Cardiac fibroblast (primary cell): ENCODE results near the gene PCTP.
A peak's percentile ranks its signal among the peaks of the same experiment; 100 is the strongest.

Experiments
- DNase-seq, 2 donors: peaks; one replicate each; pipeline versions ENCODE4 v3.0.0 to v3.0.0-alpha.2; 2010; ENCODE audit warnings: low read depth in 2 of 2
- H3K4me3 ChIP-seq, 2 donors: replicated peaks in 1 of 2; 1 replicate in 1 of 2; 2 replicates in 1 of 2; pipeline ENCODE4 v1.5.1; 2011; ENCODE audit warnings: low read depth in 2 of 2, low read length in 2 of 2, mild to moderate bottlenecking in 2 of 2, moderate library complexity in 1 of 2
- CTCF ChIP-seq: IDR thresholded peaks from one replicate; pipeline ENCODE4 v1.5.1; 2011; ENCODE audit warnings: low read depth, mild to moderate bottlenecking, low read length, inconsistent platforms

The PCTP gene

DNA sequence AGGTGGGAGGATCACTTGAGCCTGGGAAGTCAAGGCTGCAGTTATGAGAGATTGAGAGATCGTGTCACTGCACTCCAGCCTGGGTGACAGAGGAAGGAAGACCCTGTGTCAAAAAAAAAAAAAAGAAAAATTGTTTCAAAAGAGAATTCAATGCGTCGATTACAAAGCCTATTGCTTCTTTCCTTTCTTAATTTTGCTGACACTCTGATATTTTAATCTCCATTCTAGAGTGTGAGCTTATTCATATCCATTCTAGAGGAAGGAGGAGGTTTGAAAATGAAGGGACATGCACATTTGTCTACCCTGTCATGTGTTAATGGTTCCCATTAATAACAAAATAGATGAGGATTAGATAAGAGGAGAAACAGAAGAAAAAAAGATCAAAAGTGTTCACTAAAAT is 63.1 kb downstream of the PCTP start:
- no peak for TF ChIP-seq CTCF
- DNase-seq = no peak
- no peak overlapping the region for H3K4me3 ChIP-seq

GRCh38 chr17:55814377-55814776 is 63.5 kb downstream of the PCTP start:
- H3K4me3 ChIP-seq = no peak overlapping the region
- no peak for TF ChIP-seq CTCF
- DNase-seq = peak in 1 of 2 donors; percentile 2

DNA sequence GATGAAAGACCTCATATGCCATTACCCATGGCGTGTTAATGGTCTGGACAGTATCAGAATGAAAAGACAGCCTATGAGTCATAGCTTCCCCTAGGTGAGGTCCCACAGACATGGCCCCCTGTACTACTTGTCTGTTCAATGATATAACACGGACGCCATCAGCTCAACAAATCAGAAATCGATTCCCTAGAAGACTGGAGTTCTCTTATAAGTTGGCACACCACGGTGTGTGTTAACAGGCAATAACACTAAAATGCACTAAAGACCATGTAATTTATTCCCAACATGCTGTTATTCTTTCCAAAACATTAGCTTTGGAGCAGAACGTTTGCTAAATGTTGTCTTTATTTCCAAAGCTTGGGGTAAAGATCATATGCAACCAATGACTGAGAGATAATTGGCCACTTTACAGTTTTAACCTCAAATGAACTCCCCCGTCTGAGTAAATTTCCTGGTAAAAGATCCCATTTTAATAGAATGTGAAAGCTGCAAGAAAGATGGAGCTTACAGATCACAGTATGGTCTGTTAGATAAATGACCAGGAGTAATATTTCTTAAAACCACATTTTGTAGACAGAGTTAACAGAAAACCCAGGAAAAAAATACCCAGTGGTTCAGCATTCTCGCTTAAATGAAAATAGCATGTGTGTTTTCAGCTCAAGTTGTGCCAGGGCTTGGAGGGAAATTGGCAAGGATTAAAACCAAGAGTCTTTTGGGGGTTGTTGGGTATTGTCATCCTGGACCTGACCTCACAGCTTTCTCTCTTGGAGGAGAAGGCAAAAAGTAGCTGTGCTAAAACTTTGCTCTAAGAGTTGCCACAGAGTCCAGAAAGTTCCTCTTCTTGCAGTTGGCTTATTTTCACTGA is 65.9 kb downstream of the PCTP start:
- H3K4me3 ChIP-seq = no peak overlapping the region
- TF ChIP-seq CTCF = no peak
- DNase-seq = peak in 1 of 2 donors; percentile 1

GRCh38 chr17:55817397-55817709 is 66.5 kb downstream of the PCTP start:
- DNase-seq = no peak
- H3K4me3 ChIP-seq = no peak overlapping the region
- TF ChIP-seq CTCF = no peak

GRCh38 chr17:55818026-55818425 is 67.2 kb downstream of the PCTP start:
- TF ChIP-seq CTCF = no peak
- no peak overlapping the region for H3K4me3 ChIP-seq
- no peak for DNase-seq

DNA sequence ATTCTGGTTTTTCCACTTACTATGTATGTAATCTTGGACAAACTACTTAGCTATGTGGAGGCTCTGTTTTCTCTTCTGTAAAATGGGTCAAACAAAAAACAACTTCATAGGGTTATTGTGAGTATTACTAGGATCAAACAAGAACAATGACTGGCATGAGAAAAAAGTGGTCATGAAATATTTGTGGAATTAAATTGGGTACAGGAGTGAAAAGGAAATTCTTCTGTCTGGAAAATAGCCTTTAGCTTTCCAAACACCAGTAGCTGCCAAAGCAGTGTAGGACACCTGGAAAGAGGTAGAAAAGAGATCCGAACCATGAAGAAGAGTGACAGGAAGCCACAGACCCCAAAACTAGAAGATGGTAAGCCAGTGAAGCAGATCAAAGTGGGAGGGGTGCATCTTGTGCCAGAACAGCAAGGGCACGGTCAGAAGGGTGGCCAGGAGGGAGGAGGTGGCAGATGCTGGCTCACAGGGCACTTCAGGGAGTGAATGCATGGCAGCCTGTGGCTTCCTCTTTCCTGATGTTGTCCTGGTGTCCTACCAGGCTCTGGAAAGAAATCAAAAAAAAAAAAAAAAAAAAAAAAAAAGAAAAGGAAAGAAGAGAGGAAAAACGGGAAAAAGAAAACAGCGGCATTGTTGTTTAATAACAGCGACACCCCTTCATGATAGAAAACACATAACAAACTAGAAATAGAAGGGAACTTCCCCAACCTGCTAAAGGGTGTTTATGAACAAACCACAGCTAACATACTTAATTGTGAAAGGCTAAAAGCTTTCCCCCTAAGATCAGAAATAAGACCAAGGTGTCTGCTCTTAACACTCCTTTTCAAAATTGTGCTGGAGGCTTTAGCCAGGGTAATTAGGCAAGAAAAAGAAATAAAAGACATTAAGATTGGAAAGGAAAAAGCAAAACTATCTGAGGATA is 67.9 kb downstream of the PCTP start:
- no peak overlapping the region for H3K4me3 ChIP-seq
- DNase-seq = no peak
- TF ChIP-seq CTCF = no peak
